Colonic mucosa (tissue), 4 donors: ENCODE data around the gene C8G. TPM values are rescaled to one million over a fixed set of nuclear protein-coding genes. Genes with fewer than 3 reads are reported as not detected.

Source experiments
- DNase-seq: peaks from one replicate; pipeline ENCODE4 v3.0.0-alpha.2; 2020
- H3K27ac ChIP-seq: fragments of 200-600 bp; one replicate; pipeline ENCODE4 v1.8.0; 2021
- H3K27me3 ChIP-seq: fragments of 200-600 bp; one replicate; pipeline ENCODE4 v1.8.0; 2021
- H3K36me3 ChIP-seq: fragments of 200-600 bp; one replicate; pipeline ENCODE4 v1.8.0; 2021
- H3K4me1 ChIP-seq: fragments of 200-600 bp; one replicate; pipeline ENCODE4 v1.8.0; 2021; ENCODE audit warnings: mild to moderate bottlenecking
- H3K4me3 ChIP-seq: fragments of 200-600 bp; one replicate; pipeline ENCODE4 v1.8.0; 2021
- H3K9ac ChIP-seq, 2 donors: one replicate each; pipeline ENCODE4 v1.7.0; 2013; ENCODE audit warnings: control low read depth in 2 of 2, low read depth in 2 of 2, low read length in 2 of 2
- H3K9me3 ChIP-seq: fragments of 200-600 bp; one replicate; pipeline ENCODE4 v1.8.0; 2021
- intact Hi-C: fragments of 100-400 bp; cut with DNase I; formaldehyde crosslinking; loops from one replicate; pipeline ENCODE4 v1.14.1; 2022
- total RNA-seq, 2 donors: library from RNA; stranded (reverse); fragmentation: NEBNext Ultra II Directional in 1 of 2; extraction: Animal tissue kit (Norgen Biotek cat#: 25700) in 1 of 2; gene quantifications; one replicate each; pipeline ENCODE4 v1.2.1, GENCODE V29; 2021
- TF ChIP-seq, protein P1 (sequence below): fragments of 200-600 bp; IDR thresholded peaks from one replicate; pipeline ENCODE4 v1.8.0; 2022; ENCODE audit warnings: antibody characterized with exemption, mild to moderate bottlenecking
- donor health status: healthy.
- donor health status: DM: no; HTN: no; CAD: no.
- donor health status: DM: no; HTN: no; CAD: no.

Gene C8G
- total RNA-seq, 2 donors from 2014 or later: 5.3 to 11.9 TPM

DNA sequence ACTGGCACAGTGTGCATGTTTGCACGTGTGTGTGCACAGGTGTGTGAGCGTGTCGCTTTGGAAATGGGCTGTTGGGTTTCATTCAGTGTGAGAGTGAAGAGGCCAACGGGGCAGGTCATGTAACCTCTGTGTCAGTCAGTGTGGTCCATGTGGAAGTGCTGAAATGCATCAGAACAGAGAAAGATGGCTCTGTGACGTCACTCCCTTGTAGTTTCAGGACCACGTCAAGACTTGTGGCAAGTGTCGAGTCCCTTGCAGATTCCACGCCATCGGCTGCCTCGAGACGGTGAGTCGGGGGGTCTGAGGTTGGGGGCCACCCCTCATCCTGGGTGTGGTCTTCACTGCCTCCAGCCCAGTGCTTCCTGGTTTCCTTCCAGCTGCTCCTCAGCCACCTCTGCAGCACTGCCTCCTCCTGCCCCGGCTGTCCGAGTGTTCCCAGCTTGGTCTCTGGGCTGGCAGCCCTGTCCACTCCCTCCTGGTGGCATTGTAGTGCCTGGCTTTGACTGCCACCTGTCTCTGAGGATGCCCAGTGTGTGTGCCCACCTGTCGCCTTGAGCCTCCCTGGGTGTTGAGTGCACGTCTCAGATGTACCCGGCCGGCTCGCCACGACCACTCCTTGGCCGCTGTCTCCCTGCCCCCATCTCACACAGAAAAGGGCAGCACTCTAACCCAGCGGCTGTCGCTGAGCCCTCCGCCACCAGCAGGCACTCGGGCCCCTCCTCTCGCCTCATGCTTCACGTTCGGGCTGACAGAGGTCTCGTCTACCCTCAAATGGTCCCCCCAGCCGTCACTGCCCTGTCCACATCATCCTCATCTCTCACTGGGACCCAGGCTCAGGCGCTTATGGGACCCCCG is 28.5 kb upstream of the C8G start:
- Histone ChIP-seq H3K27me3 (no peaks in the 10 kb centered on the region), H3K27ac (no peak overlapping the region), H3K9me3 (no peaks in the 10 kb centered on the region), H3K4me3 (no peak overlapping the region), H3K36me3 (peaks cover 22% of the 10 kb centered on the region), H3K9ac (no peak overlapping the region), H3K4me1 (no peaks in the 10 kb centered on the region)
- TF ChIP-seq, protein P1, sequence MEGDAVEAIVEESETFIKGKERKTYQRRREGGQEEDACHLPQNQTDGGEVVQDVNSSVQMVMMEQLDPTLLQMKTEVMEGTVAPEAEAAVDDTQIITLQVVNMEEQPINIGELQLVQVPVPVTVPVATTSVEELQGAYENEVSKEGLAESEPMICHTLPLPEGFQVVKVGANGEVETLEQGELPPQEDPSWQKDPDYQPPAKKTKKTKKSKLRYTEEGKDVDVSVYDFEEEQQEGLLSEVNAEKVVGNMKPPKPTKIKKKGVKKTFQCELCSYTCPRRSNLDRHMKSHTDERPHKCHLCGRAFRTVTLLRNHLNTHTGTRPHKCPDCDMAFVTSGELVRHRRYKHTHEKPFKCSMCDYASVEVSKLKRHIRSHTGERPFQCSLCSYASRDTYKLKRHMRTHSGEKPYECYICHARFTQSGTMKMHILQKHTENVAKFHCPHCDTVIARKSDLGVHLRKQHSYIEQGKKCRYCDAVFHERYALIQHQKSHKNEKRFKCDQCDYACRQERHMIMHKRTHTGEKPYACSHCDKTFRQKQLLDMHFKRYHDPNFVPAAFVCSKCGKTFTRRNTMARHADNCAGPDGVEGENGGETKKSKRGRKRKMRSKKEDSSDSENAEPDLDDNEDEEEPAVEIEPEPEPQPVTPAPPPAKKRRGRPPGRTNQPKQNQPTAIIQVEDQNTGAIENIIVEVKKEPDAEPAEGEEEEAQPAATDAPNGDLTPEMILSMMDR: no peak
- intact Hi-C loops: no loop called here
- DNase-seq: no peak

DNA sequence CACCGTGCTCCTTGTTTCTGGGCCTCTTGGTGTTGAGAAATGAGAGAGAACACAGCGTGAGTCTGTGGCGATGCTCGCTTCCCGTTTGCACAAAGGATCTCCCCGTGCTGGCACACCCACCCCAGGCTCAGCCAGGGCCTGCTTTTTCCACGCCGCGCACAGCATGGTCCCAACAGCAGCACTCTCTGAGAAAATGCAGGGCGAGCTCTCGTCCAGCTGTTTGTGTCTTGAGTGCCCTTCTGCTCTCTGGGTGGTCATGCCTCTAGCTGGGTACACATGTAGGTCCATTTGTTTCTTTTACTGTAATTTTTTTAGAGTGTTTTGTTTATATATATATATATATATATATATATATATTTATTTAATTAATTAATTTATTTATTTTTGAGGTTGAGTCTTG is 27.1 kb upstream of the C8G start:
- H3K4me3 ChIP-seq: no peak overlapping the region
- no peak for DNase-seq
- no peaks in the 10 kb centered on the region for H3K4me1 ChIP-seq
- no peak overlapping the region for H3K27ac ChIP-seq
- no peak overlapping the region for H3K9ac ChIP-seq
- H3K36me3 ChIP-seq: peaks cover 22% of the 10 kb centered on the region
- H3K27me3 ChIP-seq: no peaks in the 10 kb centered on the region
- TF ChIP-seq, protein P1: no peak
- H3K9me3 ChIP-seq: no peaks in the 10 kb centered on the region
- intact Hi-C loops: no loop called here

DNA sequence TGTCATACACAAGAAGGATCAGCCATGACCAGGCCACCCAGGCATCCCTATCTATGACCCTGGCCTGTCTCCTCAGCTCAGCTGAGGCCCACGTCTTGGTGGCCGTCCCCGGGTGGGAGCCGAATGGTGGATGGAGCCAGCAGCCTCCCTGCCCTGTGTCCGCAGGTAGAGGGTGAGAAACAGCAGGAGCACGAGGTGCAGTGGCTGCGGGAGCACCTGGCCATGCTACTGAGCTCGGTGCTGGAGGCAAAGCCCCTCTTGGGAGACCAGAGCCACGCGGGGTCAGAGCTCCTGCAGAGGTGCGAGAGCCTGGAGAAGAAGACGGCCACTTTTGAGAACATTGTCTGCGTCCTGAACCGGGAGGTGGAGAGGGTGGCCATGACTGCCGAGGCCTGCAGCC is 25.0 kb upstream of the C8G start:
- DNase-seq: no peak
- Histone ChIP-seq H3K9ac (peak overlapping the region in 1 of 2 donors; percentile 4), H3K4me3 (no peak overlapping the region), H3K27me3 (no peaks in the 10 kb centered on the region), H3K36me3 (peaks cover 22% of the 10 kb centered on the region), H3K27ac (no peak overlapping the region), H3K4me1 (no peaks in the 10 kb centered on the region), H3K9me3 (no peaks in the 10 kb centered on the region)
- TF ChIP-seq, protein P1: no peak
- intact Hi-C loops: no loop called here

DNA sequence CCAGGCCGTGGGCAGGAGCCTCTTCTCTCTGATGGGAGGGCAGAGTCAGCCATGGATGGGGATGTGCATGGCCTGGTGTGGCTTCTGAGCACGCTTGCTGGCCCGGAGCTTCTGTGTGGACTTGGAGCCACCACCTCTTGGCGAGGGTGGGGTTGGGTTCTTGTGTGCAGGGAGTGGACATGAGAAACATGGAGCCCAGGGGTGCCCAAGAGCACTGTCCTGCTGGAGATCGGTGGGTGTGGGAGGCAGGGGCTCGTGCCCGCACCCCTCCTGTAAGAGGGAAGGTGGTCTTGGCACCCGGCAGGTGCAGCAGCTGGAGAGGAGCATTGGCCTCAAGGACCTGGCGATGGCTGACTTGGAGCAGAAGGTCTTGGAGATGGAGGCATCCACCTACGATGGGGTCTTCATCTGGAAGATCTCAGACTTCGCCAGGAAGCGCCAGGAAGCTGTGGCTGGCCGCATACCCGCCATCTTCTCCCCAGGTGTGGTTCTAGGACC is 24.3 kb upstream of the C8G start:
- Histone ChIP-seq H3K27me3 (no peaks in the 10 kb centered on the region), H3K9ac (no peak overlapping the region), H3K4me3 (no peak overlapping the region), H3K4me1 (no peaks in the 10 kb centered on the region), H3K9me3 (no peaks in the 10 kb centered on the region), H3K36me3 (peaks cover 22% of the 10 kb centered on the region), H3K27ac (no peak overlapping the region)
- TF ChIP-seq, protein P1: no peak
- DNase-seq: no peak
- intact Hi-C loops: no loop called here

DNA sequence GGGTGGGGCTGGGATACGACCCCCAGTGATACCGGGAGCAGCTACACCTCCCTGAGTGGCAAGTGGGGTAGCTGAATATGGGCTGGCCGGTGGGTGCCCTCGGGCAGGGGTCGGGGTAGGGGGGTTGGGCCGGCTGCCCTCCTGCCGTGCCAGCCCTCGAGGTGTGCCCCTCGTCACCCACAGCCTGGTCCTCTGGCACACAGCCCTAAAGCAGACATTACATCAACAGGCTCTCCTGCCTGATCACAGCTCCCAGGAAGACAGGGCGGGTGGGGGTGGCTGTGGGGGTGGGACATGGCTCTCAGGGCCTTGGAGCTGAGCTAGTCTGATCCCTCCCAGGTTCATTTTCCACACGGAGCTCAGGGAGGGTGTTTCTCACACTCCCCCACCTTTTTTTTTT is 23.7 kb upstream of the C8G start:
- no peak for DNase-seq
- Histone ChIP-seq H3K9me3 (no peaks in the 10 kb centered on the region), H3K4me1 (no peaks in the 10 kb centered on the region), H3K27me3 (no peaks in the 10 kb centered on the region), H3K9ac (no peak overlapping the region), H3K27ac (no peak overlapping the region), H3K36me3 (peaks cover 22% of the 10 kb centered on the region), H3K4me3 (no peak overlapping the region)
- TF ChIP-seq, protein P1: no peak
- intact Hi-C loops: no loop called here
